Small intestine (tissue), 4 donors: Measurements from ENCODE around the gene USP37. TPM values are rescaled to one million over a fixed set of nuclear protein-coding genes. Genes with fewer than 3 reads are reported as not detected.

ENCODE experiments used
- polyA plus RNA-seq, 4 donors: library from polyadenylated mRNA; stranded (reverse) in 3 of 4; unstranded in 1 of 4; fragments of 200-250 nt in 3 of 4; fragments of 120-200 nt in 1 of 4; gene quantifications; one replicate each; pipeline versions ENCODE4 v1.2.1 to v1.2.3, GENCODE V29; 2013
- donor health status: healthy with polysubstance abuse.
- donor health status: Bipolar disorder and iron deficiency.
- donor health status: healthy.

The USP37 gene
- polyA plus RNA-seq, 4 donors, result 2.0 to 10.5 (median 2.3) TPM

Other genes starting within 250 kb of the USP37 start
- gene CATIP, start 211.5 kb downstream of the USP37 start, polyA plus RNA-seq, result under 1 TPM in 2 of 4 donors, not detected in 2; 0.09 to 0.18 TPM
- 1 to 10 TPM in 2 of 4 donors, under 1 TPM in 2; 0.54 to 8.4 (median 2.0) TPM for gene SLC11A1, start 186.1 kb downstream of the USP37 start, polyA plus RNA-seq
- gene CTDSP1, start 168.5 kb downstream of the USP37 start, polyA plus RNA-seq, result 100 to 1,000 TPM in 3 of 4 donors, 10 to 100 TPM in 1; 94.3 to 181 (median 127) TPM
- gene VIL1, start 149.2 kb downstream of the USP37 start, polyA plus RNA-seq, result 100 to 1,000 TPM; 247 to 678 (median 313) TPM
- 10 to 100 TPM; 11.4 to 36.1 (median 17.6) TPM for gene CNOT9, start 488 bp upstream of the USP37 start, polyA plus RNA-seq
- 1 to 10 TPM in 2 of 4 donors, under 1 TPM in 1, not detected in 1; 0.97 to 1.4 (median 1.0) TPM for gene PLCD4, start 39.5 kb upstream of the USP37 start, polyA plus RNA-seq
- 10 to 100 TPM in 1 of 4 donors, 1 to 10 TPM in 3; 3.0 to 12.6 (median 5.1) TPM for gene ZNF142, start 91.3 kb upstream of the USP37 start, polyA plus RNA-seq
- 10 to 100 TPM; 18.9 to 42.7 (median 28.6) TPM for gene BCS1L, start 91.3 kb upstream of the USP37 start, polyA plus RNA-seq
- gene RNF25, start 103.7 kb upstream of the USP37 start, polyA plus RNA-seq, result 10 to 100 TPM; 15.1 to 19.8 (median 18.5) TPM
- 10 to 100 TPM in 3 of 4 donors, 1 to 10 TPM in 1; 9.7 to 38.9 (median 14.9) TPM for gene STK36, start 103.7 kb upstream of the USP37 start, polyA plus RNA-seq
- gene TTLL4, start 142.5 kb upstream of the USP37 start, polyA plus RNA-seq, result 10 to 100 TPM in 3 of 4 donors, 1 to 10 TPM in 1; 8.6 to 25.7 (median 12.5) TPM
- 100 to 1,000 TPM in 2 of 4 donors, 10 to 100 TPM in 2; 46.7 to 125 (median 98.6) TPM for gene CYP27A1, start 213.8 kb upstream of the USP37 start, polyA plus RNA-seq